Cardiac fibroblast (primary cell): ENCODE measurements around the gene GPR132.
A peak's percentile ranks its signal among the peaks of the same experiment; 100 is the strongest.

ENCODE experiments used
- DNase-seq, 2 donors: peaks; one replicate each; pipeline versions ENCODE4 v3.0.0 to v3.0.0-alpha.2; 2010; ENCODE audit warnings: low read depth in 2 of 2
- H3K4me3 ChIP-seq, 2 donors: replicated peaks in 1 of 2; 1 replicate in 1 of 2; 2 replicates in 1 of 2; pipeline ENCODE4 v1.5.1; 2011; ENCODE audit warnings: low read depth in 2 of 2, low read length in 2 of 2, mild to moderate bottlenecking in 2 of 2, moderate library complexity in 1 of 2
- TF ChIP-seq, protein P1 (sequence below): IDR thresholded peaks from one replicate; pipeline ENCODE4 v1.5.1; 2011; ENCODE audit warnings: low read depth, mild to moderate bottlenecking, low read length, inconsistent platforms

GPR132 gene

GRCh38 chr14:105023791-105024480, 41.3 kb downstream of the GPR132 start:
- TF ChIP-seq, protein P1, sequence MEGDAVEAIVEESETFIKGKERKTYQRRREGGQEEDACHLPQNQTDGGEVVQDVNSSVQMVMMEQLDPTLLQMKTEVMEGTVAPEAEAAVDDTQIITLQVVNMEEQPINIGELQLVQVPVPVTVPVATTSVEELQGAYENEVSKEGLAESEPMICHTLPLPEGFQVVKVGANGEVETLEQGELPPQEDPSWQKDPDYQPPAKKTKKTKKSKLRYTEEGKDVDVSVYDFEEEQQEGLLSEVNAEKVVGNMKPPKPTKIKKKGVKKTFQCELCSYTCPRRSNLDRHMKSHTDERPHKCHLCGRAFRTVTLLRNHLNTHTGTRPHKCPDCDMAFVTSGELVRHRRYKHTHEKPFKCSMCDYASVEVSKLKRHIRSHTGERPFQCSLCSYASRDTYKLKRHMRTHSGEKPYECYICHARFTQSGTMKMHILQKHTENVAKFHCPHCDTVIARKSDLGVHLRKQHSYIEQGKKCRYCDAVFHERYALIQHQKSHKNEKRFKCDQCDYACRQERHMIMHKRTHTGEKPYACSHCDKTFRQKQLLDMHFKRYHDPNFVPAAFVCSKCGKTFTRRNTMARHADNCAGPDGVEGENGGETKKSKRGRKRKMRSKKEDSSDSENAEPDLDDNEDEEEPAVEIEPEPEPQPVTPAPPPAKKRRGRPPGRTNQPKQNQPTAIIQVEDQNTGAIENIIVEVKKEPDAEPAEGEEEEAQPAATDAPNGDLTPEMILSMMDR: no peak
- peak; percentile 39 to 84 for DNase-seq
- H3K4me3 ChIP-seq: no peak overlapping the region

- TF ChIP-seq, protein P1: no peak
- no peak overlapping the region for H3K4me3 ChIP-seq
- DNase-seq: peak in 1 of 2 donors; percentile 58
Measured at GRCh38 chr14:105023144-105023543, 42.1 kb downstream of the GPR132 start.

DNA sequence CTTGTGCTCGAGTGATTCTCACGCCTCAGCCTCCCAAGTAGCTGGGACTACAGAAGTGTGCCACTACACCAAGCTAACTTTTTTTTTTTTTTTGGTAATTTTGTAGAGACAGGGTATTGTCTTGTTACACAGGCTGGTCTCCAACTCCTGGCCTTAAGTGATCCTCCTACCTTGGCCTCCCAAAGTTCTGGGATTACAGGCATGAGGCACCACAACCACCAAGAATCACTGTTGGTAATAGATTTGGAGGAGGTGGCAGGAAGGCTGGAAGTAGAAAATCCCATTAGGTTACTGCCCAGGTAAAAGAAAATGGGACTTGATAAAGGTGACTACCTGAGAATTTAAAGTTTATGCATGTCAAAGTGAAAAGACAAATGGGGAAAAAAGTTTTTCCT, 43.0 kb downstream of the GPR132 start:
- no peak for DNase-seq
- TF ChIP-seq, protein P1: no peak
- peak overlapping the region; percentile 65 to 76 for H3K4me3 ChIP-seq

DNA sequence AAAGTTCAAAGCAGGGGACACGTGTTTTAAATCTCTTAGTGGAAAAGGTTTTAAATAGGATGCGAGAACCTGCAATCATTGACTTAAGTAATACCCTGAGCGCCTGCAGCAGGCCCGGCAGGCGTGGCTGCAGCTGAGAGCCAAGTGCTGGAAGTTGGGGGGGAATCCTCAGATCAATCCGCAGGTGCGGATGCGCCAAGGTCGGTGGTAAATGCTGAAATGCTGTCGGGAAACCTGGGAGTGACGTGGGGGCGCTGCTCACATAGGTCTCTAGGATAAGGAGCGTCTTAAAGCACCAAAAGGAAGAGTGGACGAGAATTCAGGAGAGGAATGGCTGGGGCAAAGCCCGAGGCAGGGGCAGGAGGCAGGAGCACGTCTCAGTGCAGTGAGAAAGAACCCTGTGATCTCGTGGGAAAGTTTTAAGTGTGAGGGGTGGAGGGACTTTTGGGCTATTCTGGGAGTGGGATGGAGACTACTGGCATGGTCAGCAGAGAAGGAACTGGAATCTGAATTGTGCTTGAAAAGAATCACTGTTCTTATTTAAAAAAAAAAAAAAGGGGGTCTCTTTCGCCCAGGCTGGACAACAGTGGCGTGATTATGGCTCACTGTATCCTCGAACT, 43.5 kb downstream of the GPR132 start:
- peak in 1 of 2 donors; percentile 39 for DNase-seq
- TF ChIP-seq, protein P1: no peak
- peak overlapping the region; percentile 65 to 76 for H3K4me3 ChIP-seq

DNA sequence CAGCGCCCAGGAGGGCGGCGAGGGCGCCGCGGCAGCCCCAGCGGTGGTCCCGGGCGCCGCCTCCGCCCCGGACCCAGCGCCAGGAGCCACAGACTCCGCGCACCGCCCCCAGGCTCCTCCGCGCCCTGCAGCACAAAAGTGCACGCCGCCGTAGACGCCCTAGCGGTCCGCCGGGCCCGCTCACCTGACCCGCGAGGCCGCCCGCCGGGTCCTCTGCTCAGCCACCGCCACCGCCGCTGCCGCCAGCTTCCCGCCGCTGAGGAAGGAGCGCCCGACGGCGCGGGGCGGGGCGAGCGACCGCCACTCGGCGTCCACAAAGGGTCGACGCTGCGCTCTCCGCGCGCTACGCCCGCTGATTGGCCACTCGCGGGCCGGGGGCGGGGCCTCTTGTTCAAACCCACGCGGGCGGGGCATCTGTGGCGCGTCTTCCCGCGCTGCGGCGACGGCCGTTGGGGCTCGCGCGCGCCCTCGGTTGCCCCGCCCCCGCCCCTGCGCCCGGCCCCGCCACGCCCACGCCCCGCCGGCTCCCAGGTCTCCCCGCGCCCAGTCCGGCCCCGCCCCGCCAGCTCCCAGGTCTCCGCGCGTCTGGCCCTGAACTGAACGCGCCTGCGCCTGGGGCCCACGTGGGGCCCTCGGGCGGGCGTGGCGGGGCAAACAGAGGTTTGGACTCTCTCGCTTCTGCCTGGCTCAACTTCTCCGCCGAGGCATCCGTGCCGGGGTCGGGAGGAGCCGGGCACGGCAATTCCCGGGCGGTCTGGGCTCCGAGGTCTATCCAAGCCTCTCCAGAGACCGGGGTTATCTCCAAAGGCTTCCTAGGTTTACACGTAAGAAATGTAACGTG, 44.2 kb downstream of the GPR132 start, which contains the start of gene CDCA4:
Gene CDCA4, minus strand, starts transcription at position 269 of the 841 bp plus-strand sequence. CDS start 9,154 bp downstream, outside the sequence.
- peak; percentile 96 to 97 for DNase-seq
- TF ChIP-seq, protein P1: no peak
- H3K4me3 ChIP-seq: peak within 1 kb of the TSS; percentile 76 to 80

DNA sequence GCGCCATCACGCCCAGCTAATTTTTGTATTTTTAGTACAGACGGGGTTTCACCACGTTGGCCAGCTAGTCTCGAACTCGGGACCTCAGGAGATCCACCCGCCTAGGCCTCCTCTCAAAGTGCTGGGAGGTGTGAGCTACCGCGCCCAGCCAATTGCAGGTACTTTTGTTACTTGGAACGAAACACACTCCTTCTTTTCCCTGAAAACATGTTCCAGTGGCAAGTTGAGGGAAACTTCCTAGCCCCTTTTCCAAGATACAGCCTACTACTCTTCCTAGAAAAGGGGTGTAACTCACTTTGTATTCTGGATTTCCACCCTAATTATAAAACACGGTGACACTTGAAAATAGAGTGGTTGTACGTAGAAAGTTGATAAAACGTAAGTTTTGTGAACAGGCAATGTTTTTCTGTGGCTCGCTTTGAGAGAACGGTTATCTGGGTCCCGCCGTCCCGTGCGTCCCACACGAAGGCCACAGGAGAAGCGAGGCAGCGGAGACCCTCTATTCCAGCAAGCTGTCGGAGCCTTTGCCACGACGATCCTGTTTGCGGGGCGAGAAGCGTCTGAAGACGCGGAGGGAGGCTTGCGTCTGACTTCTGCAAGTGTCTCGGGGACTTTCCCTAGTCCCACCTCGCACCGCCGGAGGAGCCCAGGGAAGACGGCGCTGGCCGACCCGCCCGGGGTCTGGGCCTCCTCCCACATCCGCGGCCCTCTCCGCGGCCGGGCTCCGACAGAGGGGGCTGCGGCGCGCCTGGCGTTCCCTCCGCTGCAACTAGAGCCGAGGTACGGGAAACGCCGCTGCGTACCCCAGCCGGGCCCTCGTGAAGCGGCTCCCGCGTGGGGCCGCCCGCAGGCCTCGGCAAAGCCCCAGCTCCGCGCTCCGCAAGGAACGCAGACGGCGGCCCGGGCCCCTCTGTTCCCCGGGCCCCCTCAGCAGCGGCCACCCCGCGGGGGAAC, 45.1 kb downstream of the GPR132 start:
- peak overlapping the region; percentile 66 to 80 for H3K4me3 ChIP-seq
- TF ChIP-seq, protein P1: no peak
- DNase-seq: peak; percentile 39 to 51
